Tibial nerve (tissue), 4 donors: ENCODE measurements around the gene TMEM191B.
"Not testable (repeated sequence)": the region's sequence is repeated elsewhere in the genome, so short reads cannot be mapped to it uniquely, and the experiment has no call there.

Experiments used
- CTCF ChIP-seq, 5 experiments: fragments of 200-600 bp in 3 of 5; fragments of 450-650 bp in 2 of 5; sonication (generic) in 3 of 5; IDR thresholded peaks; one replicate each; pipeline ENCODE4 v1.5.1; 2016 to 2019; ENCODE audit warnings: antibody characterized with exemption in 5 of 5, mild to moderate bottlenecking in 3 of 5, moderate library complexity in 2 of 5
- EP300 ChIP-seq, 2 donors: sonication (generic); formaldehyde crosslinking; IDR thresholded peaks; one replicate each; pipeline ENCODE4 v1.6.1; 2017; ENCODE audit warnings: antibody characterized with exemption in 2 of 2, mild to moderate bottlenecking in 1 of 2
- POLR2A ChIP-seq, 2 donors: fragments of 450-650 bp; IDR thresholded peaks; one replicate each; pipeline ENCODE4 v1.6.1; 2017; ENCODE audit warnings: antibody characterized with exemption in 2 of 2, mild to moderate bottlenecking in 2 of 2, moderate library complexity in 2 of 2

DNA sequence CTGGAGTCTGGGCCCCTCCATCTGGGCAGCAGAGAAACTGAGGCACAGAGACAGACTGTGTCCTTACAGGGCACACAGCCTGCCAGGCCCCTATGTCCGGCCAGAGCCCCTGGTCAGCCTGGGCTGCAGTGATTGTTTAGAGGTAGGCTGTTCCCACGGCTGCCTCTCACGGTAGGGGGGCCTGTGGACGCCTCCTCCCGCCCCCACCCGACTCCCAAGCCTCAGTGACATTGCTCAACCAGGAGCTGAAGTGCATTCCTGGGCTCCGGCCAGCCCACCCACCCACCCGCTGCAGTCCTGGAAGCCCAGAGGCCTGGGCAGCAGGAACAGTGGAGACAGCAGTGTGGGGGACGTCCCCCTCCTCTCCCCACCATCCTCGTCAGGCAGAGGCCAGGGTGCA is 14.1 kb upstream of the TMEM191B start:
- TF ChIP-seq CTCF, POLR2A, EP300 (IDR thresholded peaks at IDR 0.05): not testable (repeated sequence)
